SU-DHL-6 (cell line): ENCODE results near the gene C1orf146.

Source experiments
- H2AFZ ChIP-seq: fragments of 200-600 bp; sonication (generic); 2 replicates; pipeline ENCODE4 v1.6.1; 2014; ENCODE audit warnings: low read depth, mild to moderate bottlenecking, moderate library complexity, mixed read lengths, antibody characterized with exemption, low read length; ENCODE audit not compliant: severe bottlenecking
- H3F3A ChIP-seq: fragments of 200-600 bp; shearing (Covaris generic); 2 replicates; pipeline ENCODE4 v1.6.0; 2016; ENCODE audit warnings: antibody characterized with exemption, mild to moderate bottlenecking; ENCODE audit not compliant: insufficient read depth
- H3K27ac ChIP-seq: fragments of 200-600 bp; sonication (generic); 2 replicates; pipeline ENCODE4 v1.5.1; 2016; ENCODE audit warnings: low read depth, mild to moderate bottlenecking, low read length, moderate library complexity, mixed read lengths
- H3K27me3 ChIP-seq: fragments of 200-600 bp; sonication (generic), shearing (Covaris generic); 2 replicates; pipeline ENCODE4 v1.6.0; 2014; ENCODE audit warnings: mild to moderate bottlenecking, low read length
- H3K36me3 ChIP-seq: fragments of 200-600 bp; sonication (generic); 2 replicates; pipeline ENCODE4 v1.6.1; 2014; ENCODE audit warnings: mild to moderate bottlenecking, low read length, mixed read lengths
- H3K4me2 ChIP-seq: fragments of 300-600, 200-600 bp; shearing (Covaris generic), sonication (generic); 2 replicates; pipeline ENCODE4 v1.6.0; 2014; ENCODE audit warnings: low read length, low read depth, mild to moderate bottlenecking; ENCODE audit not compliant: poor library complexity, severe bottlenecking
- H3K4me3 ChIP-seq: fragments of 200-600 bp; sonication (generic); 2 replicates; pipeline ENCODE4 v1.5.1; 2014; ENCODE audit warnings: antibody characterized with exemption, low read length, mild to moderate bottlenecking, mixed read lengths; ENCODE audit not compliant: insufficient read depth, poor library complexity, severe bottlenecking
- H3K79me2 ChIP-seq: fragments of 200-600 bp; sonication (generic); 2 replicates; pipeline ENCODE4 v1.6.1; 2014; ENCODE audit warnings: mild to moderate bottlenecking, low read length, moderate library complexity; ENCODE audit not compliant: insufficient read depth
- H3K9ac ChIP-seq: fragments of 200-600 bp; sonication (generic); 2 replicates; pipeline ENCODE4 v1.7.0; 2014; ENCODE audit warnings: mild to moderate bottlenecking, low read length
- H3K9me2 ChIP-seq: fragments of 200-600 bp; sonication (generic); replicated peaks from 2 replicates; pipeline ENCODE4 v1.6.1; 2014; ENCODE audit warnings: low read length; ENCODE audit not compliant: insufficient read depth
- H3K9me3 ChIP-seq: fragments of 200-600 bp; sonication (generic); 2 replicates; pipeline ENCODE4 v1.6.1; 2014; ENCODE audit warnings: low read length, mixed read lengths; ENCODE audit not compliant: insufficient read depth
- H4K20me1 ChIP-seq: fragments of 200-600 bp; sonication (generic); 2 replicates; pipeline ENCODE4 v1.6.1; 2014; ENCODE audit warnings: low read depth, mild to moderate bottlenecking, antibody characterized with exemption, low read length, moderate library complexity, mixed read lengths
- CTCF ChIP-seq: fragments of 200-600 bp; sonication (generic); IDR thresholded peaks from one replicate; pipeline ENCODE4 v1.5.1; 2017; ENCODE audit warnings: antibody characterized with exemption, mild to moderate bottlenecking, low read length, moderate library complexity; ENCODE audit not compliant: insufficient read depth, poor library complexity, severe bottlenecking
- EZH2phosphoT487 ChIP-seq: fragments of 200-600 bp; sonication (generic), shearing (Covaris generic); conservative IDR thresholded peaks from 2 replicates; pipeline ENCODE4 v1.6.1; 2018; ENCODE audit warnings: mild to moderate bottlenecking, antibody characterized with exemption, low read length, moderate library complexity, mixed read lengths

C1orf146 gene

GRCh38 chr1:92217721-92218120 lies at the start of gene C1orf146:
Gene C1orf146, plus strand, starts transcription at chr1:92217915. Its CDS starts 13,506 bp downstream, at chr1:92231421.
- no peaks in the 10 kb centered on the region for H3K27me3 ChIP-seq
- no peaks in the 10 kb centered on the region for H3K9me3 ChIP-seq
- no peak within 1 kb of the TSS for H2AFZ ChIP-seq
- no peaks in the 10 kb centered on the region for H3K36me3 ChIP-seq
- H3K27ac ChIP-seq: no peak within 1 kb of the TSS
- no peaks in the 10 kb centered on the region for H3K9me2 ChIP-seq
- H4K20me1 ChIP-seq: no peaks in the 10 kb centered on the region
- H3K79me2 ChIP-seq: no peaks in the 10 kb centered on the region
- H3K9ac ChIP-seq: no peak within 1 kb of the TSS
- H3F3A ChIP-seq: no peaks in the 10 kb centered on the region
- H3K4me3 ChIP-seq: no peak within 1 kb of the TSS
- TF ChIP-seq CTCF (no peak), EZH2phosphoT487 (no peak)
- no peak within 1 kb of the TSS for H3K4me2 ChIP-seq

GRCh38 chr1:92168657-92169056 lies 49.1 kb upstream of the C1orf146 start:
- Histone ChIP-seq H2AFZ (no peak overlapping the region), H3K79me2 (no peaks in the 10 kb centered on the region), H3K9ac (no peak overlapping the region), H3F3A (no peaks in the 10 kb centered on the region), H3K9me2 (no peaks in the 10 kb centered on the region), H3K27me3 (no peaks in the 10 kb centered on the region), H4K20me1 (no peaks in the 10 kb centered on the region), H3K27ac (no peak overlapping the region), H3K4me3 (no peak overlapping the region), H3K9me3 (no peaks in the 10 kb centered on the region), H3K4me2 (no peak overlapping the region), H3K36me3 (no peaks in the 10 kb centered on the region)
- TF ChIP-seq EZH2phosphoT487 (no peak), CTCF (no peak)

GRCh38 chr1:92169214-92170005 lies 48.3 kb upstream of the C1orf146 start:
- Histone ChIP-seq H3K27me3 (no peaks in the 10 kb centered on the region), H3K4me3 (no peak overlapping the region)
- no peak for TF ChIP-seq EZH2phosphoT487
- TF ChIP-seq CTCF: no peak

More at GRCh38 chr1:92169214-92170005, 48.3 kb upstream of the C1orf146 start:
- no peak overlapping the region for H3K27ac ChIP-seq
- no peaks in the 10 kb centered on the region for H3K79me2 ChIP-seq
- H2AFZ ChIP-seq: no peak overlapping the region
- no peak overlapping the region for H3K4me2 ChIP-seq
- H3K36me3 ChIP-seq: no peaks in the 10 kb centered on the region
- H3K9me3 ChIP-seq: no peaks in the 10 kb centered on the region
- no peak overlapping the region for H3K9ac ChIP-seq
- no peaks in the 10 kb centered on the region for H4K20me1 ChIP-seq
- H3K9me2 ChIP-seq: no peaks in the 10 kb centered on the region
- no peaks in the 10 kb centered on the region for H3F3A ChIP-seq
